ENCODE measurements around the gene NDUFAB1.
"Not testable (repeated sequence)": the region's sequence is repeated elsewhere in the genome, so short reads cannot be mapped to it uniquely, and the experiment has no call there.

NDUFAB1 gene

DNA sequence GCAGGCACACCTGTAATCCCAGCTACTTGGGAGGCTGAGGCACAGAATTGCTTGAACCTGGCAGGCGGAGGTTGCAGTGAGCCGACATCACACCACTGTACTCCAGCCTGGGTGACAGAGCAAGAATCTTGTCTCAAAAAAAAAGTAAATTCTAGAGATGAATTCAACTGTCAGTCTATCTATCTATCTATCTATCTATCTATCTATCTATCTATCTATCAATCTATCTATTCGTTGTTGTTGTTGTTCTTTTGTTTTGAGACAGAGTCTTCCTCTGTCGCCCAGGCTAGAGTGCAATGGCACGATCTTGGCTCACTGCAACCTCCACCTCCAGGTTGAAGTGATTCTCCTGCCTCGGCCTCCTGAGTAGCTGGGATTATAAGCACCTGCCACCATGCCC, 14.8 kb upstream of the NDUFAB1 start:
- not testable (repeated sequence) for H3K27ac ChIP-seq (ENCODE audit: low read length, poor library complexity, severe bottlenecking); H3K4me1 ChIP-seq (ENCODE audit: control insufficient read depth, insufficient read depth, low read depth, low read length); H4K8ac ChIP-seq (ENCODE audit: low read length); H2BK120ac ChIP-seq (ENCODE audit: low read depth, low read length); H2AK5ac ChIP-seq (ENCODE audit: low read length, severe bottlenecking); H3K4ac ChIP-seq (ENCODE audit: low read depth in 1 of 2, low read length in 2 of 2); H3K14ac ChIP-seq (ENCODE audit: low read length in 2 of 2); H3K4me2 ChIP-seq (ENCODE audit: low read length, poor library complexity, severe bottlenecking); DNase-seq; H2BK15ac ChIP-seq (ENCODE audit: low read depth, poor library complexity, severe bottlenecking); H2BK5ac ChIP-seq (ENCODE audit: low read depth, low read length, poor library complexity, severe bottlenecking); H3K9me3 ChIP-seq (ENCODE audit: control insufficient read depth, low read length); H3K4me3 ChIP-seq (ENCODE audit: insufficient read depth in 1 of 2, low read depth in 1 of 2, low read length in 2 of 2); H2BK12ac ChIP-seq (ENCODE audit: low read length in 2 of 2); H4K91ac ChIP-seq (ENCODE audit: low read length); H3K79me1 ChIP-seq (replicated peaks; ENCODE audit: low read length, poor library complexity, severe bottlenecking); H3K9ac ChIP-seq (ENCODE audit: low read length); H3K18ac ChIP-seq (ENCODE audit: low read depth in 1 of 2, low read length in 2 of 2); H3K27me3 ChIP-seq (ENCODE audit: control insufficient read depth in 1 of 2, insufficient read depth in 1 of 2, low read length in 2 of 2); H2AFZ ChIP-seq (ENCODE audit: low read depth, low read length); H3K23ac ChIP-seq (ENCODE audit: low read length in 2 of 2)
- 97% methylated on average over 5 of the region's 6 CpGs for WGBS
- peaks cover 23 to 64% of the 10 kb centered on the region in 2 experiments for H3K36me3 ChIP-seq (ENCODE audit: control insufficient read depth in 1 of 2, insufficient read depth in 2 of 2, low read depth in 1 of 2, low read length in 2 of 2)

DNA sequence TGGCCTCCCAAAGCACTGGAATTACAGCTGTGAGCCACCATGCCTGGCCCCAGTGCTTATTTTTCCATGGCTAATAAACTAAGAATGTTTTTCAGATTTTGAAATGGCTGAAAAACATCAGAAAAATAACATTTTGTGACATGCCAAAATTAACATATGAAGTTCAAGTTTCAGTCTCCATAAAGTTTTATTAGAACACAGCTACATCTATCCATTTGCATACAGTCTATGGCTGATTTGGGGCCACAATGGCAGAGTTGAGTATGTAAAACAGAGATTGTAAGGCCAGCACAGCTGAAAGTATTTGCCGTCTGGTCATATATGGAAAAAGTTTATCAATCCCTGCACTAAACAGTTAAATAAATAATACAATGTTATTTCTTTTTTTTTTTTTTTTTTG, 13.8 kb upstream of the NDUFAB1 start:
- H3K4me2 ChIP-seq (ENCODE audit: low read length, poor library complexity, severe bottlenecking): no peak overlapping the region
- H2AFZ ChIP-seq (ENCODE audit: low read depth, low read length): no peak overlapping the region
- H2BK120ac ChIP-seq (ENCODE audit: low read depth, low read length): no peak overlapping the region
- H3K4me1 ChIP-seq (ENCODE audit: control insufficient read depth, insufficient read depth, low read depth, low read length): peaks cover 2% of the 10 kb centered on the region
- no peak overlapping the region for H4K8ac ChIP-seq (ENCODE audit: low read length)
- no peak overlapping the region for H2BK5ac ChIP-seq (ENCODE audit: low read depth, low read length, poor library complexity, severe bottlenecking)
- no peak overlapping the region for H3K9ac ChIP-seq (ENCODE audit: low read length)
- H3K14ac ChIP-seq (ENCODE audit: low read length in 2 of 2): no peak overlapping the region
- H3K4me3 ChIP-seq (ENCODE audit: insufficient read depth in 1 of 2, low read depth in 1 of 2, low read length in 2 of 2): no peak overlapping the region
- no peak overlapping the region for H3K18ac ChIP-seq (ENCODE audit: low read depth in 1 of 2, low read length in 2 of 2)
- no peak for DNase-seq
- no peak overlapping the region for H4K91ac ChIP-seq (ENCODE audit: low read length)
- H2AK5ac ChIP-seq (ENCODE audit: low read length, severe bottlenecking): no peak overlapping the region
- H3K9me3 ChIP-seq (ENCODE audit: control insufficient read depth, low read length): no peaks in the 10 kb centered on the region
- H3K27ac ChIP-seq (ENCODE audit: low read length, poor library complexity, severe bottlenecking): no peak overlapping the region
- H3K23ac ChIP-seq (ENCODE audit: low read length in 2 of 2): no peak overlapping the region
- H3K36me3 ChIP-seq (ENCODE audit: control insufficient read depth in 1 of 2, insufficient read depth in 2 of 2, low read depth in 1 of 2, low read length in 2 of 2): peaks cover 17 to 66% of the 10 kb centered on the region in 2 experiments
- no peak overlapping the region for H2BK15ac ChIP-seq (ENCODE audit: low read depth, poor library complexity, severe bottlenecking)
- no peak overlapping the region for H3K4ac ChIP-seq (ENCODE audit: low read depth in 1 of 2, low read length in 2 of 2)
- no CpG with 5 or more reads among the region's 1 CpG for WGBS
- H2BK12ac ChIP-seq (ENCODE audit: low read length in 2 of 2): no peak overlapping the region
- H3K27me3 ChIP-seq (ENCODE audit: control insufficient read depth in 1 of 2, insufficient read depth in 1 of 2, low read length in 2 of 2): no peaks in the 10 kb centered on the region
- H3K79me1 ChIP-seq (replicated peaks; ENCODE audit: low read length, poor library complexity, severe bottlenecking): peaks cover 7% of the 10 kb centered on the region

DNA sequence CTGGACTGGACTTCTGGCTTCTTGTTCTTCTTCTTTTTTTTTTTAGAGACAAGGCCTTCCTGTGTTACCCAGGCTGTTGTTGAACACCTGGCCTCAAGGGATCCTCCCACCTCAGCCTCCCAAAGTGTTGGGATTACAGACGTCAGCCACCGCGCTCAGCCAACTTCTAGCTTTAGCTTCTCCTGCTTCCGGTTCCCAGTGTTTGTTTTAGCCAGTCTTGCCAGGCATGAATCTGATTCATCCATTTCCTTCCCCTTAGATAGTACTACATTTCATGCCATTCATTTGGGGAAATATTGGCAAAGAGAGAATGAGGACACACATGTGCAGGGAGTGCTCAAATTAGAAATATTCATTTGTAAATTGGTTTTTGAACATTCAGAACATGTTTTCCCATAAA, 12.1 kb upstream of the NDUFAB1 start:
- Histone ChIP-seq H3K4ac (ENCODE audit: low read depth in 1 of 2, low read length in 2 of 2) (no peak overlapping the region), H3K27ac (ENCODE audit: low read length, poor library complexity, severe bottlenecking) (peak overlapping the region; percentile 21), H3K4me2 (ENCODE audit: low read length, poor library complexity, severe bottlenecking) (peak overlapping the region; percentile 39), H3K9me3 (ENCODE audit: control insufficient read depth, low read length) (no peaks in the 10 kb centered on the region), H3K79me1 (replicated peaks; ENCODE audit: low read length, poor library complexity, severe bottlenecking) (peaks cover 5% of the 10 kb centered on the region), H3K27me3 (ENCODE audit: control insufficient read depth in 1 of 2, insufficient read depth in 1 of 2, low read length in 2 of 2) (no peaks in the 10 kb centered on the region), H4K8ac (ENCODE audit: low read length) (no peak overlapping the region), H3K23ac (ENCODE audit: low read length in 2 of 2) (no peak overlapping the region), H3K36me3 (ENCODE audit: control insufficient read depth in 1 of 2, insufficient read depth in 2 of 2, low read depth in 1 of 2, low read length in 2 of 2) (peaks cover 23 to 66% of the 10 kb centered on the region in 2 experiments), H3K4me1 (ENCODE audit: control insufficient read depth, insufficient read depth, low read depth, low read length) (peaks cover 2% of the 10 kb centered on the region), H3K14ac (ENCODE audit: low read length in 2 of 2) (no peak overlapping the region), H2BK12ac (ENCODE audit: low read length in 2 of 2) (no peak overlapping the region), H3K9ac (ENCODE audit: low read length) (no peak overlapping the region), H2BK120ac (ENCODE audit: low read depth, low read length) (no peak overlapping the region), H3K18ac (ENCODE audit: low read depth in 1 of 2, low read length in 2 of 2) (no peak overlapping the region), H2BK15ac (ENCODE audit: low read depth, poor library complexity, severe bottlenecking) (no peak overlapping the region), H2AFZ (ENCODE audit: low read depth, low read length) (no peak overlapping the region), H2AK5ac (ENCODE audit: low read length, severe bottlenecking) (no peak overlapping the region), H4K91ac (ENCODE audit: low read length) (no peak overlapping the region), H3K4me3 (ENCODE audit: insufficient read depth in 1 of 2, low read depth in 1 of 2, low read length in 2 of 2) (no peak overlapping the region), H2BK5ac (ENCODE audit: low read depth, low read length, poor library complexity, severe bottlenecking) (no peak overlapping the region)
- peak; percentile 31 for DNase-seq
- WGBS: 67% methylated on average over 4 of the region's 4 CpGs

DNA sequence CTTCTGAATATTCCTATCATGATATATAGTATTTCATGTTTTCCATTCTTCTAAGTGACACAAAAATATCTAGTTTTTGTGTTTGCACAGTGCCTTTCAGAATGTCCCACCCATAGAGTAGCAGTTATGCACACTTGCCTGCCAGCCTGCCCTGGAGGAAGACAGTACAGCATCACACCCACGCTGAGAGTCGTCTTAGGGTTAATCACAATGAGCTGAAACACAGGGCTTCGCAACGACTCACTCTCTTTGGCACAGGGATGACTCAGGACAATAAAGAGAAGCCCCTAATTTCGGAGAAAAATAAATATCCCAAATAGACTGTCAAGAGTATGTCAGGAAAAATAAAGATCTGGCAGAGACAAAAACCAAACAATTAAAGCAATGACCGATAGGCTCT, 11.6 kb upstream of the NDUFAB1 start:
- no peak overlapping the region for H2BK15ac ChIP-seq (ENCODE audit: low read depth, poor library complexity, severe bottlenecking)
- WGBS: 67% methylated on average over 6 of the region's 6 CpGs

More for the DNA sequence above, 11.6 kb upstream of the NDUFAB1 start:
- H3K14ac ChIP-seq (ENCODE audit: low read length in 2 of 2): no peak overlapping the region
- peak overlapping the region; percentile 69 for H4K8ac ChIP-seq (ENCODE audit: low read length)
- no peak overlapping the region for H3K4ac ChIP-seq (ENCODE audit: low read depth in 1 of 2, low read length in 2 of 2)
- no peak overlapping the region for H2BK5ac ChIP-seq (ENCODE audit: low read depth, low read length, poor library complexity, severe bottlenecking)
- H3K9me3 ChIP-seq (ENCODE audit: control insufficient read depth, low read length): no peaks in the 10 kb centered on the region
- no peak overlapping the region for H4K91ac ChIP-seq (ENCODE audit: low read length)
- no peak overlapping the region for H2AFZ ChIP-seq (ENCODE audit: low read depth, low read length)
- peak overlapping the region; percentile 21 for H3K27ac ChIP-seq (ENCODE audit: low read length, poor library complexity, severe bottlenecking)
- no peak overlapping the region for H3K23ac ChIP-seq (ENCODE audit: low read length in 2 of 2)
- H3K79me1 ChIP-seq (replicated peaks; ENCODE audit: low read length, poor library complexity, severe bottlenecking): peaks cover 4% of the 10 kb centered on the region
- no peak overlapping the region for H2BK12ac ChIP-seq (ENCODE audit: low read length in 2 of 2)
- H3K27me3 ChIP-seq (ENCODE audit: control insufficient read depth in 1 of 2, insufficient read depth in 1 of 2, low read length in 2 of 2): no peaks in the 10 kb centered on the region
- H3K4me2 ChIP-seq (ENCODE audit: low read length, poor library complexity, severe bottlenecking): no peak overlapping the region
- H3K36me3 ChIP-seq (ENCODE audit: control insufficient read depth in 1 of 2, insufficient read depth in 2 of 2, low read depth in 1 of 2, low read length in 2 of 2): peaks cover 23 to 66% of the 10 kb centered on the region in 2 experiments
- H3K4me1 ChIP-seq (ENCODE audit: control insufficient read depth, insufficient read depth, low read depth, low read length): peaks cover 2% of the 10 kb centered on the region
- no peak for DNase-seq
- no peak overlapping the region for H3K9ac ChIP-seq (ENCODE audit: low read length)
- H2BK120ac ChIP-seq (ENCODE audit: low read depth, low read length): no peak overlapping the region
- H3K18ac ChIP-seq (ENCODE audit: low read depth in 1 of 2, low read length in 2 of 2): no peak overlapping the region
- H2AK5ac ChIP-seq (ENCODE audit: low read length, severe bottlenecking): no peak overlapping the region
- no peak overlapping the region for H3K4me3 ChIP-seq (ENCODE audit: insufficient read depth in 1 of 2, low read depth in 1 of 2, low read length in 2 of 2)

Data from mesenchymal stem cell (in vitro differentiated cells and primary cell).